ENCODE data around the gene ANKRD13B.

The ANKRD13B gene

GRCh38 chr17:29568331-29569244 lies 24.3 kb upstream of the ANKRD13B start, which contains the start of gene TP53I13:
TSS of gene TP53I13 (plus strand) at chr17:29568701. CDS start at chr17:29568759, 58 bp downstream.
- DNase-seq (ENCODE audit: low read depth in 2 of 2), result peak; percentile 84 to 85

GRCh38 chr17:29569245-29569950 lies 23.5 kb upstream of the ANKRD13B start:
- DNase-seq (ENCODE audit: low read depth in 2 of 2), result no peak

- no peak for DNase-seq (ENCODE audit: low read depth in 2 of 2)
Observed at GRCh38 chr17:29570521-29570920, 22.4 kb upstream of the ANKRD13B start.

- no peak for DNase-seq (ENCODE audit: low read depth in 2 of 2)
Observed at GRCh38 chr17:29571486-29571882, 21.4 kb upstream of the ANKRD13B start.

- no peak for DNase-seq (ENCODE audit: low read depth in 2 of 2)
Observed at GRCh38 chr17:29571883-29572681, 20.9 kb upstream of the ANKRD13B start.

GRCh38 chr17:29572691-29573557 lies 20.0 kb upstream of the ANKRD13B start:
- DNase-seq (ENCODE audit: low read depth in 2 of 2), result peak in 1 of 2 donors; percentile 21

GRCh38 chr17:29573558-29573869 lies 19.4 kb upstream of the ANKRD13B start:
- no peak for DNase-seq (ENCODE audit: low read depth in 2 of 2)

GRCh38 chr17:29573871-29574731 lies 18.8 kb upstream of the ANKRD13B start:
- no peak for DNase-seq (ENCODE audit: low read depth in 2 of 2)

GRCh38 chr17:29574732-29575510 lies 18.0 kb upstream of the ANKRD13B start:
- DNase-seq (ENCODE audit: low read depth in 2 of 2), result no peak

GRCh38 chr17:29575511-29576213 lies 17.3 kb upstream of the ANKRD13B start:
- no peak for DNase-seq (ENCODE audit: low read depth in 2 of 2)

- DNase-seq (ENCODE audit: low read depth in 2 of 2), result no peak
Observed at GRCh38 chr17:29576214-29577000, 16.5 kb upstream of the ANKRD13B start.

- no peak for DNase-seq (ENCODE audit: low read depth in 2 of 2)
Observed at GRCh38 chr17:29577001-29577370, 15.9 kb upstream of the ANKRD13B start.

- no peak for DNase-seq (ENCODE audit: low read depth in 2 of 2)
Observed at GRCh38 chr17:29577385-29578211, 15.3 kb upstream of the ANKRD13B start.

GRCh38 chr17:29578626-29579485 lies 14.1 kb upstream of the ANKRD13B start:
- DNase-seq (ENCODE audit: low read depth in 2 of 2), result no peak

- peak; percentile 71 to 85 for DNase-seq (ENCODE audit: low read depth in 2 of 2)
Observed at GRCh38 chr17:29579866-29580771, 12.8 kb upstream of the ANKRD13B start.

Data from stimulated activated CD8-positive, alpha-beta memory T cell treated with anti-CD3 and anti-CD28 coated beads, Interleukin-7, amount 100 ng/mL, for 1 hour (primary cell).